IPS-18c (cell line): ENCODE data around the gene GPR39.

Experiments used
- H3K4me3 ChIP-seq: 2 replicates; pipeline ENCODE4 v1.7.0; 2013; ENCODE audit warnings: low read depth, mild to moderate bottlenecking, low read length, moderate library complexity; ENCODE audit not compliant: insufficient read depth
- H3K9me3 ChIP-seq: one replicate; pipeline ENCODE4 v1.6.1; 2013; ENCODE audit warnings: mild to moderate bottlenecking, low read length, moderate library complexity; ENCODE audit not compliant: control insufficient read depth, insufficient read depth

GPR39 gene

GRCh38 chr2:132401326-132401725 lies 15.3 kb upstream of the GPR39 start:
- H3K4me3 ChIP-seq, result no peak overlapping the region
- H3K9me3 ChIP-seq, result no peaks in the 10 kb centered on the region

- Histone ChIP-seq H3K9me3 (no peaks in the 10 kb centered on the region), H3K4me3 (no peak overlapping the region)
These were observed 13.5 kb upstream of the GPR39 start for GRCh38 chr2:132403146-132403545.

GRCh38 chr2:132404056-132404455 lies 12.5 kb upstream of the GPR39 start:
- Histone ChIP-seq H3K4me3 (no peak overlapping the region), H3K9me3 (no peaks in the 10 kb centered on the region)

GRCh38 chr2:132407784-132408183 lies 8.8 kb upstream of the GPR39 start:
- Histone ChIP-seq H3K4me3 (no peak overlapping the region), H3K9me3 (no peaks in the 10 kb centered on the region)

GRCh38 chr2:132412021-132412420 lies 4.6 kb upstream of the GPR39 start:
- H3K4me3 ChIP-seq, result no peak overlapping the region
- no peaks in the 10 kb centered on the region for H3K9me3 ChIP-seq

- Histone ChIP-seq H3K9me3 (no peaks in the 10 kb centered on the region), H3K4me3 (no peak overlapping the region)
These were observed 2.5 kb upstream of the GPR39 start for GRCh38 chr2:132414081-132414480.

GRCh38 chr2:132415256-132415914 lies 1.2 kb upstream of the GPR39 start:
- Histone ChIP-seq H3K4me3 (peak overlapping the region; percentile 70; the same call in 1 of the 2 replicates), H3K9me3 (no peaks in the 10 kb centered on the region)

GRCh38 chr2:132415915-132416722 lies 486 bp upstream of the GPR39 start:
- H3K4me3 ChIP-seq, result peak overlapping the region; percentile 70

GRCh38 chr2:132417430-132418035 lies 928 bp downstream of the GPR39 start:
- Histone ChIP-seq H3K4me3 (no peak overlapping the region), H3K9me3 (no peaks in the 10 kb centered on the region)

More at GRCh38 chr2:132415915-132416722, 486 bp upstream of the GPR39 start:
- H3K9me3 ChIP-seq, result no peaks in the 10 kb centered on the region

- no peaks in the 10 kb centered on the region for H3K9me3 ChIP-seq
- H3K4me3 ChIP-seq, result no peak overlapping the region
These were observed 2.6 kb downstream of the GPR39 start for GRCh38 chr2:132419235-132419634.

GRCh38 chr2:132419941-132420340 lies 3.3 kb downstream of the GPR39 start:
- Histone ChIP-seq H3K4me3 (no peak overlapping the region), H3K9me3 (no peaks in the 10 kb centered on the region)

GRCh38 chr2:132420816-132421805 lies 4.5 kb downstream of the GPR39 start:
- Histone ChIP-seq H3K9me3 (no peaks in the 10 kb centered on the region), H3K4me3 (no peak overlapping the region)

- Histone ChIP-seq H3K4me3 (no peak overlapping the region), H3K9me3 (no peaks in the 10 kb centered on the region)
These were observed 6.1 kb downstream of the GPR39 start for GRCh38 chr2:132422736-132423135.

- Histone ChIP-seq H3K4me3 (no peak overlapping the region), H3K9me3 (no peaks in the 10 kb centered on the region)
These were observed 8.0 kb downstream of the GPR39 start for GRCh38 chr2:132424526-132425121.

- Histone ChIP-seq H3K4me3 (no peak overlapping the region), H3K9me3 (no peaks in the 10 kb centered on the region)
These were observed 9.4 kb downstream of the GPR39 start for GRCh38 chr2:132426033-132426432.

- Histone ChIP-seq H3K4me3 (no peak overlapping the region), H3K9me3 (no peaks in the 10 kb centered on the region)
These were observed 10.1 kb downstream of the GPR39 start for GRCh38 chr2:132426656-132427055.

GRCh38 chr2:132429351-132429750 lies 12.7 kb downstream of the GPR39 start:
- no peaks in the 10 kb centered on the region for H3K9me3 ChIP-seq

More at GRCh38 chr2:132429351-132429750, 12.7 kb downstream of the GPR39 start:
- H3K4me3 ChIP-seq, result no peak overlapping the region
